Measurements from ENCODE around the gene APC2.

Gene APC2

GRCh38 chr19:1450735-1451731, 1.1 kb downstream of the APC2 start:
- no peak for DNase-seq

GRCh38 chr19:1451916-1452801, 2.2 kb downstream of the APC2 start:
- DNase-seq: no peak

GRCh38 chr19:1452802-1453524, 3.0 kb downstream of the APC2 start:
- no peak for DNase-seq

GRCh38 chr19:1453525-1454364, 3.8 kb downstream of the APC2 start:
- DNase-seq: no peak

- no peak for DNase-seq
Observed at GRCh38 chr19:1455002-1455335, 5.0 kb downstream of the APC2 start.

- DNase-seq: peak; percentile 83
Observed at GRCh38 chr19:1455336-1456120, 5.6 kb downstream of the APC2 start.

GRCh38 chr19:1456121-1456900, 6.4 kb downstream of the APC2 start:
- DNase-seq: no peak

GRCh38 chr19:1457031-1457739, 7.3 kb downstream of the APC2 start:
- DNase-seq: no peak

GRCh38 chr19:1457892-1458291, 8.0 kb downstream of the APC2 start:
- no peak for DNase-seq

- no peak for DNase-seq
Observed at GRCh38 chr19:1459479-1459878, 9.6 kb downstream of the APC2 start.

GRCh38 chr19:1460033-1460995, 10.4 kb downstream of the APC2 start:
- no peak for DNase-seq

GRCh38 chr19:1461862-1462261, 11.9 kb downstream of the APC2 start:
- no peak for DNase-seq

- peak; percentile 71 for DNase-seq
Observed at GRCh38 chr19:1465191-1466016, 15.5 kb downstream of the APC2 start.

GRCh38 chr19:1466018-1466460, 16.1 kb downstream of the APC2 start:
- no peak for DNase-seq

- DNase-seq: no peak
Observed at GRCh38 chr19:1466461-1467214, 16.7 kb downstream of the APC2 start.

GRCh38 chr19:1467215-1467489, 17.2 kb downstream of the APC2 start:
- DNase-seq: peak; percentile 53

All from activated CD8-positive, alpha-beta memory T cell treated with anti-CD3 and anti-CD28 coated beads, Interleukin-2, amount 50 U/mL, for 48 hours (primary cell).